ENCODE data around the gene SYK. TPM values are rescaled to one million over a fixed set of nuclear protein-coding genes. Genes with fewer than 3 reads are reported as not detected.

SYK gene
- total RNA-seq, 2 donors from 2014 or later: 4.5 to 43.6 TPM

GRCh38 chr9:90821697-90822096 is 20.1 kb downstream of the SYK start:
- H3K36me3 ChIP-seq: no peaks in the 10 kb centered on the region
- H3K9me3 ChIP-seq: no peaks in the 10 kb centered on the region
- 88% methylated on average over 5 of the region's 5 CpGs for WGBS
- DNase-seq (ENCODE audit: low spot score): no peak
- no peaks in the 10 kb centered on the region for H3K27me3 ChIP-seq (replicated peaks; ENCODE audit: insufficient read depth)
- H3K27ac ChIP-seq: no peak overlapping the region
- intact Hi-C loops (cut with DNase I): no loop called here
- no peaks in the 10 kb centered on the region for H3K4me1 ChIP-seq (replicated peaks)
- H3K4me3 ChIP-seq: no peak overlapping the region
- TF ChIP-seq POLR2A (IDR thresholded peaks at IDR 0.05) (no peak), POLR2AphosphoS5 (IDR thresholded peaks at IDR 0.05) (no peak)
- TF ChIP-seq, protein P1, sequence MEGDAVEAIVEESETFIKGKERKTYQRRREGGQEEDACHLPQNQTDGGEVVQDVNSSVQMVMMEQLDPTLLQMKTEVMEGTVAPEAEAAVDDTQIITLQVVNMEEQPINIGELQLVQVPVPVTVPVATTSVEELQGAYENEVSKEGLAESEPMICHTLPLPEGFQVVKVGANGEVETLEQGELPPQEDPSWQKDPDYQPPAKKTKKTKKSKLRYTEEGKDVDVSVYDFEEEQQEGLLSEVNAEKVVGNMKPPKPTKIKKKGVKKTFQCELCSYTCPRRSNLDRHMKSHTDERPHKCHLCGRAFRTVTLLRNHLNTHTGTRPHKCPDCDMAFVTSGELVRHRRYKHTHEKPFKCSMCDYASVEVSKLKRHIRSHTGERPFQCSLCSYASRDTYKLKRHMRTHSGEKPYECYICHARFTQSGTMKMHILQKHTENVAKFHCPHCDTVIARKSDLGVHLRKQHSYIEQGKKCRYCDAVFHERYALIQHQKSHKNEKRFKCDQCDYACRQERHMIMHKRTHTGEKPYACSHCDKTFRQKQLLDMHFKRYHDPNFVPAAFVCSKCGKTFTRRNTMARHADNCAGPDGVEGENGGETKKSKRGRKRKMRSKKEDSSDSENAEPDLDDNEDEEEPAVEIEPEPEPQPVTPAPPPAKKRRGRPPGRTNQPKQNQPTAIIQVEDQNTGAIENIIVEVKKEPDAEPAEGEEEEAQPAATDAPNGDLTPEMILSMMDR (IDR thresholded peaks at IDR 0.05): no peak

- no peak overlapping the region for H3K4me3 ChIP-seq
- intact Hi-C loops (cut with DNase I): no loop called here
- TF ChIP-seq, protein P1 (IDR thresholded peaks at IDR 0.05): no peak
- TF ChIP-seq POLR2A (IDR thresholded peaks at IDR 0.05) (no peak), POLR2AphosphoS5 (IDR thresholded peaks at IDR 0.05) (no peak)
- H3K9me3 ChIP-seq: no peaks in the 10 kb centered on the region
- no peak for DNase-seq (ENCODE audit: low spot score)
- no peaks in the 10 kb centered on the region for H3K4me1 ChIP-seq (replicated peaks)
- no peaks in the 10 kb centered on the region for H3K27me3 ChIP-seq (replicated peaks; ENCODE audit: insufficient read depth)
- no peak overlapping the region for H3K27ac ChIP-seq
- WGBS: 100% methylated on average over 2 of the region's 2 CpGs
- no peaks in the 10 kb centered on the region for H3K36me3 ChIP-seq
These were observed 21.2 kb downstream of the SYK start for GRCh38 chr9:90822866-90823265.

DNA sequence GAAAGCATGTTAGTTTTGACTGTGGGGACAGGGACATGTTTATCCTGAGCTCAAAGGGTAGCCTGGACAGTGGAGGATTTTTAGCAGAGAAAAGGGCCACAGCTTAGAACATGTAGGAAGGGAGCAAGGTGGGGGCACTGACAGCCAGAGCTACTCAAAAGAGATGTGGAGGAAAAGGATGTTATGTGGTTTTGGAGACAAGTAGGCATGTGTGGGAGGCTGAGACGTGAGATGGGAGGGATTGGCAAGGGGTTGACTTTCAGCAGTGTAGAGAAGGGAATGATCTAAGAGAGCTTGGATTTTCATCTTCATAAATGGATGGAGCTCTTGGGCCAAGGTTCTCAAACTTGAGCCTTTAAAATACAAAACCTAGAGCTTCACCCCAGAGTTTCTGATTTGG is 24.0 kb downstream of the SYK start:
- H3K36me3 ChIP-seq: no peaks in the 10 kb centered on the region
- H3K9me3 ChIP-seq: no peaks in the 10 kb centered on the region
- no peak overlapping the region for H3K27ac ChIP-seq
- H3K27me3 ChIP-seq (replicated peaks; ENCODE audit: insufficient read depth): no peaks in the 10 kb centered on the region
- no peak overlapping the region for H3K4me3 ChIP-seq
- no peak for DNase-seq (ENCODE audit: low spot score)
- no peaks in the 10 kb centered on the region for H3K4me1 ChIP-seq (replicated peaks)
- TF ChIP-seq POLR2AphosphoS5 (IDR thresholded peaks at IDR 0.05) (no peak), POLR2A (IDR thresholded peaks at IDR 0.05) (no peak)
- TF ChIP-seq, protein P1 (IDR thresholded peaks at IDR 0.05): no peak
- intact Hi-C loops (cut with DNase I): no loop called here
- WGBS: 89% methylated on average over 1 of the region's 1 CpG

- WGBS: 62% methylated on average over 5 of the region's 5 CpGs
- Histone ChIP-seq H3K9me3 (no peaks in the 10 kb centered on the region), H3K4me1 (replicated peaks) (no peaks in the 10 kb centered on the region), H3K4me3 (no peak overlapping the region), H3K27me3 (replicated peaks; ENCODE audit: insufficient read depth) (no peaks in the 10 kb centered on the region), H3K27ac (no peak overlapping the region), H3K36me3 (no peaks in the 10 kb centered on the region)
- intact Hi-C loops (cut with DNase I): no loop called here
- DNase-seq (ENCODE audit: low spot score): no peak
- TF ChIP-seq, protein P1 (IDR thresholded peaks at IDR 0.05): no peak
- TF ChIP-seq POLR2AphosphoS5 (IDR thresholded peaks at IDR 0.05) (no peak), POLR2A (IDR thresholded peaks at IDR 0.05) (no peak)
These were observed 24.9 kb downstream of the SYK start for GRCh38 chr9:90826326-90827020.

DNA sequence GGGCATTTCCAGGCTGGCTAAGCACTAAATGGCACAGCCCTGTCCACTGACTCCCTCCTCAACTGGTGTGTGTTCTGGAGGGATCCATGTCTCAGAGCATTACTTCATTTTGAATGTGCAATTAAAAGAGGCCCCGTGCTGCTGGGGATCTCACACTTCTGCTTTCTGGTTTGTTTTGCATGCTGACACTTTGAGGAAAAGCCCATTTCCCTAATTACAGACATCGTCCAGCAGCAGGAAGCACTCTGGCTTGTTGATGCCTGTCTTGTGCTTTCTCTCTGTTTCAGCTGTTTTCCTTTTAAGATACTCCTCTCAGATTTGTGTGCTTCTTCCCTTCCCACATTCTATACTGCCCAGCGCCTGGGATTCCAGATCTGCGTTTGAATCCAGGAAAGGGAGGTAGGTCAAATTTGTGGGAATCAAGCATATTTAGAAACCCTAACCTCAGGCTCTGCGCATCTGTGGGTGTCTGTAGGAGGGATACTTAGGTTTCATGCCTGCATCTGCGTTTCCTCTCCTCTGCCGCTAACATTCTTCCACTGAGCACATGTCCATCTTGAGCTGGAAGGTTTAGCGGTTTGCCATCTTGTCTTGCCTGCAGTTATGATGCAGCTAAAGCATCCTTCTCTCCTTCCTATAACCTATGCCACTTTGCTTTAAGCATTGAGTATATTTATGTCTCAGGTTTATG is 25.7 kb downstream of the SYK start:
- Histone ChIP-seq H3K4me3 (no peak overlapping the region), H3K4me1 (replicated peaks) (no peaks in the 10 kb centered on the region), H3K27ac (no peak overlapping the region), H3K9me3 (no peaks in the 10 kb centered on the region), H3K27me3 (replicated peaks; ENCODE audit: insufficient read depth) (no peaks in the 10 kb centered on the region), H3K36me3 (no peaks in the 10 kb centered on the region)
- intact Hi-C loops (cut with DNase I): no loop called here
- no peak for DNase-seq (ENCODE audit: low spot score)
- TF ChIP-seq, protein P1 (IDR thresholded peaks at IDR 0.05): no peak
- TF ChIP-seq POLR2AphosphoS5 (IDR thresholded peaks at IDR 0.05): no peak
- TF ChIP-seq POLR2A (IDR thresholded peaks at IDR 0.05): no peak
- WGBS: 65% methylated on average over 8 of the region's 8 CpGs
